ENCODE measurements around the gene RAB3B.

GRCh38 chr1:52003877-52004276 is 13.4 kb upstream of the RAB3B start:
- TF ChIP-seq ZNF232 (CRISPR knock-in tag; IDR thresholded peaks at IDR 0.05) (no peak), ZNF766 (CRISPR knock-in tag; conservative IDR thresholded peaks at IDR 0.05) (no peak), NR3C1 (CRISPR knock-in tag; IDR thresholded peaks at IDR 0.05) (no peak), POLR2AphosphoS2 (IDR thresholded peaks at IDR 0.05; ENCODE audit: low read length) (no peak)
